CD1c-positive myeloid dendritic cell (primary cell): ENCODE data around the gene IBSP.

Experiments
- DNase-seq: peaks from one replicate; pipeline ENCODE4 v3.0.0-alpha.2; 2016; ENCODE audit errors: extremely low spot score

Gene IBSP, protein sequence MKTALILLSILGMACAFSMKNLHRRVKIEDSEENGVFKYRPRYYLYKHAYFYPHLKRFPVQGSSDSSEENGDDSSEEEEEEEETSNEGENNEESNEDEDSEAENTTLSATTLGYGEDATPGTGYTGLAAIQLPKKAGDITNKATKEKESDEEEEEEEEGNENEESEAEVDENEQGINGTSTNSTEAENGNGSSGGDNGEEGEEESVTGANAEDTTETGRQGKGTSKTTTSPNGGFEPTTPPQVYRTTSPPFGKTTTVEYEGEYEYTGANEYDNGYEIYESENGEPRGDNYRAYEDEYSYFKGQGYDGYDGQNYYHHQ

DNA sequence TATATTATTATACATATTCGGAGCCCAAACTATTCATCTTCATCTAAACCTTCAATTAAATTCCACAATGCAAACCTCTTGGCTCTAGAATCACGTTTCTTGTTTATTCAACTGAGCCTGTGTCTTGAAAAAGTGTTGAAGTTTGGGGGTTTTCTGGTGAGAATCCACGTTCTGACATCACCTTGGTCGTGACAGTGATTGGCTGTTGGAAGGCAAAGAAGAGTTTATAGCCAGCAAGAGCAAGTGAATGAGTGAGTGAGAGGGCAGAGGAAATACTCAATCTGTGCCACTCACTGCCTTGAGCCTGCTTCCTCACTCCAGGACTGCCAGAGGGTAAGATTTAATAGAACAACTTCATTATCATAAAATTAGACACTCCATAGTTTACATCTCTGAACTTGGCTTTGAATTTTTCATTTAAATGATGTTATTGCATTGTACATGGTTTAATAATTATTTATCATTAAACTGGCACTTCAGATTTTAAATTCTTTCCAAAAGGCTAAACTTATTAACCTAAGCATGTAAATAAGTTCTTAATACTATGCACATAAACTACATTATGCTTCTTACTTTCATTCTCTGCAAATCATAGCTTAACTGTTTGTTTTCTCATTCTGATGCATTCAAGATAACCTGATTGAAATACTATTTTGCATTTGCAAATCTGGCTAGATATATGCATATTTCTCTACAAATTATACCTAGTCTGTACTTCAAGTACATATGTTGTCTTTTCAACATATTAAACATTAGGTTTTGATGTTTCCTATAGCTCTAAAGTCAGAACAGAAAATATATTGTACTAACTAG lies at the start of gene IBSP:
TSS of gene IBSP (plus strand) at position 254 of the 813 bp plus-strand sequence. CDS start 2,808 bp downstream, outside the sequence.
- no peak for DNase-seq

DNA sequence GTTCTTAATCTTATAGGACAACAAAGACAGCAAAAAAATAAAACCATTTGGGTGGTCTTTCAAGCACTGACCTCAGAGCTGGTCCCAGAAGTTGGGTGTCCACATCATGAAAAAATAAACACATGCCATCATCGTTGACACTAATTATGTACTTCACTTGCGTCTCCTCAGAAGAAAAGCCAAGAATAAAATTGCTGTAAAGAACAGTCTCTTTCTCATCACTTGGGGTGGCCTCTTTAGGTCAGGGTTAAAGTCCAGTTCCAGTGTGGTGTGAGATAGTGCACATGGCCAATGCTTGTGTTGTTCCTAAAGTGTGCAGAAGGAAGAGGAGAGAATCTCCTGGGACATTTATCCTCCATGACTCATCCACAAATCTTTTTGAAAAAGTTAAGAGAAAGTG lies 49.5 kb upstream of the IBSP start:
- no peak for DNase-seq

DNA sequence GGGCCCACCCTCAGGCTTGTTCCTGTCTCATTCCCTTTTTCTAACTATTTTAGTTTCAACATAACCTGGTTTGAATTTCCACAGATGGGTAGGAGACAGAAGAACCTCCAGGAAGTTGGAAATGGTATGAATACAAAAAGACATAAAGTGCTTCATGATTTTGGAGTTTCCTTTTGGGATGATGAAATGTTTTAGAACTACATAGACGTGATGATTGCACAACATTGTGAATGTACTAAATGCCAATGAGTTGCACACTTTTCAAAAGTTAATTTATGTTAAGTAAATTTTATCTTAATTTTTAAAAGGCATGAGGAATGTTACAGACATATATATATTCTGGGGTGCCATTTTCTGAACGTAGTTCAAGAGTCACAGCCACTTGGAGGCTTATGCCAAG lies 41.1 kb upstream of the IBSP start:
- no peak for DNase-seq

DNA sequence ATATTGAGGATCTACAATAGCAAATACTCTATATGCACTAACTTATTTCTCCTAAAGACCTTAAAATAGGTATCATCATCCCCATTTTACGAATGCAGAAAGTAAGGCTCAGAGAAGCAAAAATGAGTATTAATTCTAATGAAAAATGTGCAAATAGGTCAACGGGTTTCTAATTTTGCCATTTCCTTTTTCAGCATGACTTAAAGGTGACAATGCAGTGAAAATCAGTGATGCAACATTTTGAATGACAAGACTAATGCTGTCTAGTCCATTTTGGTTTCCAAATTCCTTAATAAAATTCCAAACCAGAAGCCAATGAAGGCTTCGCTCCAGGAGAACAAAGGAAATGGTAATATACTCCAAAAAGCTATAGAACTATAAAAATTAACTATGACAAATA lies 37.0 kb upstream of the IBSP start:
- DNase-seq, result no peak

DNA sequence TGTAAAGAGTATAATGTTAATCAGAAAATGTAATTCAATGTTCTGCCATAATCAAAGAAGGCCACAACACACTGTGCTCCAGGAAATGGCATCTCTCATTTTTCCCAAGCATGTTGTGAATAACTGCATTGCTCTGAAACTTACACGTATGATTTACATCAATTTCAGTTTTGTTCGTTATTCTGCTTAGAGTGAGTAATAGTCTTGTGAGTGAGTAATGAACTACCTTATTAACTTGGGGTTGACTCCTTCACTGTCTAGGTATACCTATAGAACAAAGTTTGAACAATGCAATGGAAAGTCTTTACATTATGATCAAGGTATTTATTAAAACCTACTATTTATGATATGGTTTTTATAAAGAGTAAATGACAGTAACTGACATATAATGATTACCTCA lies 17.8 kb upstream of the IBSP start:
- no peak for DNase-seq

DNA sequence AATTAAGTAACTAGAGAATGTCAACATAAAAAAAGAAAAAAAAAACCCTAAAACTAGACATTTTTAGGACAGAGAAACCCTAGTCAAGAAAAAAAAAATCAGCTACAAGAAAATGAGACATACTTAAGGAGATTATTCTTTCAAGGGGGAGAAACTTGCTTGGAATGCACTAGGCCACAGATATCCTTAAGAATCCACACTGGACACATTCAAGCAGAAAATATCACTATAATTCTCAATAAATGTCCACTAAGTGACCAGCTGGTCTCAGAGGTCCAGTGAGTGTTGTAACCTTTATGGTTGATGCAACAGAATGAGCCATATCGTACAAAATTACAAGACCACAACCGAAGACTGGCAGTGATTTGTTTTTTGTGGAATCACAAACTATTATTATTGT lies 15.6 kb upstream of the IBSP start:
- DNase-seq, result no peak

DNA sequence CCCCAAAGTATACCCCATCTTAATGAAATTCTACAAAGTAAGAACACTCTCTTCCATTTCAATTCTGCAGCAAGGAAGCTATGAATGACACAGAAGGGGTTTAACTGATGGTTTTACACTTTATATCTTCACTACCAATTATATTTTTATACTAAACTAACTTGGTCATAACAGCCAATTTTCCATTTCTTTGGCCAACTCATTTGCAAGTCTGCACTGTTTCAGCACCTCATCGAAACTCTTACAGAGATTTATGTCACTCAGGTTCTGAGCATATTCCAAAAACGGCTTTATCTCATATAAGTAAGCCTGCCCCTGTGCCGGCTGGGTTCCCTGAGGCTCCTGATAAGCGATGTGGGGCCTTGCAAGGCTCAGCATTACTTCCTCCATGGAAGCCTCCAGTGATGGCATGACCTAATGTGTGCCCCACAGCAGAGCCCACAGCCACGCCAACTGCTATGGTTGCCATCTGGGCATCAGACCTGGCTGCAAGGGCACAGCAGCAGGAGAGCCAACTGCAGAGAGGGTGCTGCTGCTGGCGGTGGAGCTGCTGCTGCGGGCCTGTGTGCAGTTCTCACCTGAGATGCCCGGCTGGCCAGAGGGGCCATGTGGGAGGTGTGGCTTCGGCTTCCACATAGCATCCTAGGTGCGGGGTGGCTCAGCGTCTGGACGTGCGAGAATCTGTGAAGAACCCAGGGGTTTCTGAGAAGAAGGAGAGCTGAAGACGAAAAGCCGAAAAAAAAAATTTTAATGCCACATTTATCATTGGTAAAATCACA lies 13.4 kb upstream of the IBSP start:
- no peak for DNase-seq

DNA sequence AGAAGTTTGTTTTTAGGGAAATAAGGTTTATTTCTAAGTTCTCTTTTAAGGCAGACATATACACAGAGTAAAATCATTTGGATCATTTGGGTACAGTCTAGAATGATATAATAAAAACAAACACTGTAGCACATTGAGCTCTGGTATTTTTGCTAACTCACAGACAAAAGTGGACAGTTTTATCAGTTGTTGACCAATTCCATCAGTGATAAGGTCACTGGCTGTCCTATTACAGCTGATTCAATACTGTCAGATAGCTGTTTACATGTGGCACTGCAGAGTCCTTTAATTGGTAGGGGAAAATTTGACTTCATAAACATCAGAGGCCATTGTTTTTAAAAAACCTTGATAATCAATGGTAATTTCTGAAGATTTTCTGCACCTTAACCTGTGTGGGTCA lies 3.5 kb downstream of the IBSP start:
- no peak for DNase-seq

DNA sequence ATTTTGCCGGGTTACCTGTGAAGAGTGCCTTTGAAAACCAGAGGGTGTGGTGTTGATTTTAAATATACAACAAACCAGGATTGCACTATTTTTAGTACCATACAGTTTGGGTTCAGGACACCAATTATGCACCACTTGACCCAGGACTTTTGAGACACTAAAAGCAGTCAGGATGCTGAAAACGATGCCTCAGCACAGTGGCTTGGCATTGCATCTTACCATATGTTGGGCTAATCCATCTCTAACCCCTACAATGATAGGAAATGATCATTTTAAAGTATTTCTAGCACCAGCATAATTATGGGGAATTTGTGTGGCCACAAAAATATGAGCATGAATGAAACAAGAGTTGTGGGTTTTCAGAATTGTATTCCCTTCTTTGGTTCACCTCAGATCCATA lies 4.1 kb downstream of the IBSP start:
- DNase-seq, result no peak

DNA sequence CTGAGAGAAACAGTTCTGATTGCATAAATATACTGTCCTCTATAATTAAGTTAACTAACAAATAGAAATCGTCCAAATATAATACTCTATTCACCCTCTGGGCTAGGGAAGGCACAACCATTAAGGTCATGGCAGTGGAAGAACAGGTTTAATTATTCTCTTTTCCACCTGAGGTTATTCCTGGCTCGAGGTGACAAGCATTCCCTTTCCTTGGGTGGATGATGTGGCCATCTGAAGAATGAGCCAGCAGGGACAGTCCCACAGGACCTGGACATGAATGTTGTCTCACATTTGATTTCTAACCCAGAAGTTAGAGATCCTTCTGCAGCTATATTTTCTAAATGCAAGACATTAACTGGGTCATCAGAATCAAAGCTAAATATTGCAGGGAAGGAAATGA lies 5.5 kb downstream of the IBSP start:
- DNase-seq, result no peak

DNA sequence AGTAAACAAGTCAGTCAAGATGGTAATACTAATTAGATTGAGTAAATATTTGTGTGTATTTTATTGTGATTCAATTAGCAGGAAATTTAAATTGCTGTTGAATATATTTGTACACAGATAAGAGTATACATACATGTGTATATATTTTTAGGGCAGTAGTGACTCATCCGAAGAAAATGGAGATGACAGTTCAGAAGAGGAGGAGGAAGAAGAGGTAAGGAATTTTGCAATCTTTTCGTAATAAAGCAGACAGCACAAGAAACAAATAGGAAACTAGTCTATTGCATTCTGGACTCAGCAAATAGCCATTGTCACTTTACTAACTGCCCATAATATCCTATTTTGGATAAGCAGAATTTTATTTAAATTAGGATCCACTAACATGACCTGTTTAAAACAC lies 6.6 kb downstream of the IBSP start:
- DNase-seq, result peak; percentile 15

DNA sequence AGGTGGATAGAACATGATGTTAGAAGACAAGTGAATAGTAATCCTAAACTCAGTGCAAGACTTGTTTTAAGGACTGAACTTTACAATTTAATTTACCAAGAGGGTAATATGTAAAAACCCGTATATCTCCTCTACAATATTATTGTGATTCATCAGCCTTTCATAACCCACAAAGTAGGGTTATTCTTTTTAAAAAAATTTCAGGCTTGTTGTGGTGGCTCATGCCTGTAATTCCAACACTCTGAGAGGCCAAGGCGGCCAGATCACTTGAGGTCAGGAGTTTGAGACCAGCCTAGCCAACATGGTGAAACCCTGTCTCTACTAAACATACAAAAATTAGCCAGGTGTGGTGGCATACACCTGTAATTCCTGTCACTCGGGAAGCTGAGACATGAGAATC lies 7.2 kb downstream of the IBSP start:
- DNase-seq, result no peak

DNA sequence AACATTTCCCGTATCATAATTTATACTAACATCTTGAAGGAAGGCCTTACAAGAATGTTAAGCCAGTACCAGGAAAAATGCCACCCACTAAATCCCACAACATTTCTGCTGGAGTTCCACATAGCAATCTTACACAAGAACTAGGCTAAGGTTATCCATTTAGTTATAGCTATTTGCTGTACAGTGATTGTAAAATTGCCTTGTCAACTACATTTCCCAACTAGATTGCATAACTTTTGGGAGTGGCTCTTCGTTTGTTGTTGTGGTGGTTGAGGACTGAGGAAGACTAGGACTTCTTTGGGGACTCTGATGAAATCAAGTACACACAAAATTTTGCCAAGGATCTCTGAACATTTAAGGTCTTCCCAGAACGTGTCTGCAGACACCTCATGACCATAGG lies 8.0 kb downstream of the IBSP start:
- peak; percentile 38 for DNase-seq

DNA sequence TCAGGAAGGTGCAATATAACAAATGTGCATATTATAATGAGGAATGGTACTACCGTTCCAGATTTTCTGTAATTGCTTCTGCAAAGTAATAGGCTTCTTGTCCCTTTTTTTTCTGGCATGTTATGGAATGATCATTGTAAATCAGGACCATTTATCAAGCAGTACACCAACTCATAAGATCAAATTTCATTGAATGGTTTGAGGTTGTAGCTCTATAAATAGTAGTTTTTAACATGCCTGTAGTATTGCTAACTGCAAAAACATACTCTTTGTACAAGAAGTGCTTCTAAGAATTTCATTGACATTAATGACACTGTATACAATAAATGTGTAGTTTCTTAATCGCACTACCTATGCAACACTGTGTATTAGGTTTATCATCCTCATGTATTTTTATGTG lies 12.6 kb downstream of the IBSP start:
- no peak for DNase-seq

DNA sequence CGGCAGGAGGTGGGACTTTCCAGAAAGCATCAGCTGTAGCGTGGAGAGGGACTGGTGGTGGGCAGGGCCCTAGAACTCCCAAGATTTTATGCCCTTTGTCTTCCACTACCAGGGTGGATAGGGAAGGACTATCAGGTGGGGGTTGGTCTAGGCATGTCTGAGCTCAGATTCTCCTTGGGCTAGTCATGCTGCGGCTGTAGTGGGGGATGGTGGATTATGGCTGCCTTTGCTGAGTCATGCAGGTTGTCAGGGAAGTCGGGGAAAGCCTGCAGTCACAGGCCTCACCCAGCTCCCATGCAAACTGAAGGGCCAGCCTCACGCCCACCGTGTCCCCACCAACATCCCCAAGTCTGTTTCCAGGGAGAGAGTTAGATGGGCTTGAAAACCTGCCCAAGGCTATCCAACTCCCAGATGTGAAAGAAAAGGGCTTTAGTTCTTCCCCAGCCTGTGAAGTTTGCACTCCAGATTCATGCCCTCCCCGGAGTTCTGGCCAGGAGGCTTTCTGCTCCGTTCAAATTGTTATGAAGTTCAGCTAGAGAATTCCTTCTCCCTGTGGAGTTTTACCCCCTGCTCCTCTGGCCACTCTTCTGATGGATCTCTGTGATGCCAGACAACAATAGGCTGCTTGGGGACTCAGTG lies 20.0 kb downstream of the IBSP start:
- no peak for DNase-seq

DNA sequence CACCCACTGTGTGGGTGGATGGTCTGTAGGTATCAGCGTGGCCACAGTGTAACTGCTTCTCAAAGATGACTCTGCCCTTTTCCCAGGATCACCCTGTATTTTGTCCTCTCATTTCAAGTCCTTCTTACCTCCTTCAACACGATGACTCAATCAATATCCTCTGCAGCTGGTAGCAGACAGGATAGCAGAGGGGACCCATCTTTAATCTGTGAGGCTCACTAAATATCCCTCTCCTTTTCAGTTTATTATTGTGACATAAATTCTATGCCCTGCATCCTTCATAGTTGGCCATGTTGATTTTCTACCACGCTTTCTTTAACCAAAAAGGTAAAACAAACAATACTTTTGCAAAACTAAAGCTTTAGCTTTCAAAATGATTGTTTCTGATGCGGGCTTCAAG lies 23.8 kb downstream of the IBSP start:
- DNase-seq, result no peak

DNA sequence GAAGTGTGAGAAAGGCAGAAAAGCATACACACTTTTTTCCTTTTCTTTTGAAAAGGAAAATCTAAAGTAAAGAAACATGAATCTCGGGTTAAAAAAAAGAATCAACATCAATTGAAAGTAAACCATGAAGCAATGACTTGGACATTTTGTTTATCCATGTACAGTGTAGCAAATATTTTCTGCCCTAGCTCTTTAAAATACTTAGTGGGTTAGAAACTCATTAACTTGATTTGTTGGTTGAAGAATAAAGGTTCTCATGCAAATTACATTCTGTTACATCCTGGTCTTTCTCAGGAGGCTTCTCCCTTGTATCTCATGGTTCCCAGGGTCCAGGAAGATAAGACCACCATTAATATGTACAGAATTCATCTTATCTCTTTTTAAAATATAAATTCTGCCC lies 24.4 kb downstream of the IBSP start:
- no peak for DNase-seq

DNA sequence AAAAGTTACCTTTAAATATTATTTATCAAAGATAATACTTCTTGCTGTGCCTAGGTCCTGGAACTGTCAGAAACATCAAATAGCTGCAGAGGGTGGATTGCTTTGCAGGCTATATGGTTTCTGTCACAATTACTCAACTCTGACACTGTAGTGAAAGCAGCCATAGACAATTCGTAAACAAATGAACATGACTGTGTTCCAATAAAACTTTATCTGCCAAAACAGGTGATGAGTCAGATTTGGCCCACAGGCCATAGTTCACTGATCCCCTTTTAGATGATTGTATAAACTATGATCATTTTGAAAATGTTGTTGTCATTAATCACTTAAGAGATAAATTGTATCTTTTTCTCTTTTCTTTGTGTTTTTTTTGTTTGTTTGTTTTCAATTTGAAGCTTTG lies 25.0 kb downstream of the IBSP start:
- no peak for DNase-seq

DNA sequence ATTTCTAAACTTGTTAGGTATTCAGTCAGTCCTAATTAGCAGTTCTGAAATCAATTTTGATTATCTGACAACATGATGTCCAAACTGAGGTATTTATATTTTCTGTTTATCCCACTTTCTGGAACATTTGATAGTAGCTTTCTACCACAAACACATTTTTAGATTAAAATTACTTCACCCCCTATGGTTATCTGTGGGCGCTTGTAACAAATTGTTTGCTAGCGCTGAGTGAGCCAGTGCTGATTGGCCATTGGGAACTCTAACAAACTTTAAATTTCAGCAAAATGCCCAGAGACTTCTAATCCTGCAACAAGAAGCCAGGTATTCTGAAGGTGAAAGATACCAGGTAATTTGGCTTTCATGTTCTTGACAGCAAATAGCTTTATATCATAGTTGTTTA lies 33.3 kb downstream of the IBSP start, which contains the start of gene MEPE:
TSS of gene MEPE (plus strand) at position 301 of the 400 bp plus-strand sequence. CDS start 1,746 bp downstream, outside the sequence.
- no peak for DNase-seq

DNA sequence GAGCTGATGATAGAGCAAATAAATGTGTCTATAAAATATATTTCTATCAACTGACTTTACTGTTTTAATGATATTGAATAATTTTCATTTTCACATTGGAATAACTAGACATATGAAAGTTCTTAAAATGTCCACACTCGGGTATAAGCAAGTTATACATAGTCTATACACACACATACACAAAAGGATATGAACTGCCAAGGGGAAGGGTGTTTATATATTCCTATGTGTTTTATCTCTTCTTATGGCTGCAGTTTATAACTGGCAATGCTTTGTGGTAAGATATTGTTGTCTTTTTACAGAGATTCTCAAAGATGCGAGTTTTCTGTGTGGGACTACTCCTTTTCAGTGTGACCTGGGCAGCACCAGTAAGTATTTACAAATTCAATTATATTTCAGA lies 35.0 kb downstream of the IBSP start:
- DNase-seq, result no peak

DNA sequence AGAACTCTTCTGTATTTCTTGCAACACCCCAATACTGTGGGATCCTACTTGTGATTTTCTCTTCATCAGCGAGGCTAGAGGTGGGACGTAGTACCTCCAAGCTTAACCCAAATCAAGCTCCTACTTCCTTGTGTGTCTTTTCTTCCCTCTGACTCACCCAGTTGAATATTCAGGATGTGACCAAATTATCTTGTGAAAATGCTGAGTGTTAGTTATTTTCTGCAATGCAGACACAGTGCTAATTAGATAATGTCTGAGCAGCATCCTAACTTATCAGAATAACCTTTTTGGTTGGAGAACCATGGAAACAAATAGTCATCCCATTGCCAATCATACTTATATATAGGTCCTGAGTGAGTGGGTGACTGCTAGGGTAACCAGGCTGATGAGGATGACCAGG lies 35.8 kb downstream of the IBSP start:
- no peak for DNase-seq

DNA sequence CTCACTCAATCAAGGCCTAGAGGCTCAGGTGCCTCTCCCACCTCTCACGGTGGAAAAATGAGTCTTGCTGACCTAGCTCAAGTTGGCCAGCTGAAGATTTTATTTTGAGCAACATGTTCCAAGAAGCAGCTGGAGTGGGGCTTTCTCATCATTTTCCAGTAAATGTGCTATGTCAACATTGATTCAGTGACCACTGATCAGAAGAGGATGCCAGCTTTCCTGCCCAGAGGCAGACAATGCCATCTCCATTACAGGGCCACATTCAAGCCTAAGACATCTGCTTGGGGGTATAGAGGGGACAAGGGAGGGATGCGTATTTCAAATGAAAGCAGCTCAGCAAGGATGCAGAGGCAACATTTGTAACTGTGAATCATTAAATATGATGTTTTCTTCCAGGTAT lies 36.4 kb downstream of the IBSP start:
- DNase-seq, result no peak
